HL-60/S4 treated with phorbol 12-myristate 13-acetate at 8.2 ng/mL for 4 days and 3 days (cell line): ENCODE measurements around the gene FUT2.

Experiments
- in situ Hi-C: fragments of 300-500 bp; cut with MboI; formaldehyde crosslinking; loops from 2 replicates; pipeline ENCODE4 v1.15.0; 2022; ENCODE audit warnings: low sequenced_read_pairs

Gene FUT2

DNA sequence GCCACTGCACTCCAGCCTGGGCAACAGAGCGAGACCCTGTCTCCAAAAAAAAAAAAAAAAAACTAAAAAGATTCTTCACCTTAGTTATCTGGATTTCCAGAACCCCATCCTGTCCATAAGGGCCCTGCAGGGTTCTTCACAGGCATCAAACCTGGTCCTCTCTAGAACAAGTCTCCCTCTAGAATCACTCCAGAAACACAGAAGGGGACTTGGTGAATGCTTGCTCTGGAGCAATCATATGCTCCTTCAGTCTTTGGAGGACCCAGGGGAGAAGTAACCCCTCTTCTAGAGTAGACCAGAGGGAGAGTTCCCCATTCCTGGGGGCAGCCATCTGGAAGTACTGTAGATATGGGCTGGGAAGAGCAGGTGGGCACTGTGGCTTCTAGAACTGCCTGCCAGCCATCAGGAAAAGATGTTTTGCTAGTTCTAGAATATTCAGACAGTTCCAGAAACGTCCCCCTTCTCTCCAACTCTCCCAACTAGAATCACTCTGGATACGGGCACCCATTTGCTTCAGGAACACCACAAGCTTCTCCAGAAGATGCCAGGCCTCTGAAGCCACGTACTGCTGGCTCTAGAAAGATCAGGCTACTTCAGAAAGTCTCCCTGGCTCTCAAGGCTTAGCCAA is 53.9 kb downstream of the FUT2 start:
- in situ Hi-C loops, result no loop called here

GRCh38 chr19:48750351-48750750 is 54.6 kb downstream of the FUT2 start:
- in situ Hi-C loops, result no loop called here

GRCh38 chr19:48750771-48751504 is 55.2 kb downstream of the FUT2 start:
- in situ Hi-C loops, result no loop called here

- in situ Hi-C loops, result no loop called here
Measured at GRCh38 chr19:48751845-48752495, 56.2 kb downstream of the FUT2 start.

GRCh38 chr19:48752496-48753365 is 57.0 kb downstream of the FUT2 start, which contains the start of gene FUT1:
TSS of gene FUT1 (minus strand) at chr19:48752641. CDS start at chr19:48751281, 1,360 bp downstream.
- in situ Hi-C loops, result no loop called here

GRCh38 chr19:48755084-48755641 is 59.4 kb downstream of the FUT2 start, which contains the start of gene FGF21:
TSS of gene FGF21 (plus strand) at chr19:48755524. CDS start at chr19:48756237, 713 bp downstream.
- in situ Hi-C loops, result no loop called here
